ENCODE data around the gene NEUROD4. TPM values are rescaled to one million over a fixed set of nuclear protein-coding genes. Genes with fewer than 3 reads are reported as not detected.

The NEUROD4 gene
- total RNA-seq, 1 experiment from 2014 or later: not detected

- Histone ChIP-seq H3K79me2 (ENCODE audit: low read depth) (no peaks in the 10 kb centered on the region), H3K9me3 (ENCODE audit: insufficient read depth, low read depth) (no peaks in the 10 kb centered on the region), H4K20me1 (ENCODE audit: insufficient read depth) (no peaks in the 10 kb centered on the region), H3K4me3 (no peak overlapping the region), H3K4me1 (replicated peaks; ENCODE audit: insufficient read depth) (no peaks in the 10 kb centered on the region), H3F3A (ENCODE audit: insufficient read depth, low read depth) (no peaks in the 10 kb centered on the region), H3K4me2 (no peak overlapping the region), H3K27ac (no peak overlapping the region), H3K36me3 (ENCODE audit: low read depth) (no peaks in the 10 kb centered on the region), H3K9me2 (ENCODE audit: insufficient read depth) (no peaks in the 10 kb centered on the region), H2AFZ (no peak overlapping the region), H3K27me3 (ENCODE audit: insufficient read depth, low read depth) (peaks cover 52% of the 10 kb centered on the region)
- CTCF ChIA-PET: no interaction called here
- no peak for TF ChIP-seq EZH2 (IDR thresholded peaks at IDR 0.05; ENCODE audit: low read depth)
- intact Hi-C loops (cut with micrococcal nuclease; ENCODE audit: unreplicated experiment): no loop called here
- POLR2A ChIA-PET (ENCODE audit: unreplicated experiment): no interaction called here
- DNase-seq: no peak
- no TSS peak for BruUV-seq (replicated peaks)
These were observed 14.4 kb downstream of the NEUROD4 start for GRCh38 chr12:55034218-55034617.

- Histone ChIP-seq H3K4me1 (replicated peaks; ENCODE audit: insufficient read depth) (no peaks in the 10 kb centered on the region), H2AFZ (no peak overlapping the region), H3K4me3 (no peak overlapping the region), H3K79me2 (ENCODE audit: low read depth) (no peaks in the 10 kb centered on the region), H3F3A (ENCODE audit: insufficient read depth, low read depth) (no peaks in the 10 kb centered on the region), H3K27me3 (ENCODE audit: insufficient read depth, low read depth) (peaks cover 68% of the 10 kb centered on the region), H3K27ac (no peak overlapping the region), H3K36me3 (ENCODE audit: low read depth) (no peaks in the 10 kb centered on the region), H3K4me2 (no peak overlapping the region), H3K9me2 (ENCODE audit: insufficient read depth) (no peaks in the 10 kb centered on the region), H4K20me1 (ENCODE audit: insufficient read depth) (no peaks in the 10 kb centered on the region), H3K9me3 (ENCODE audit: insufficient read depth, low read depth) (no peaks in the 10 kb centered on the region)
- intact Hi-C loops (cut with micrococcal nuclease; ENCODE audit: unreplicated experiment): no loop called here
- ChIA-PET POLR2A (ENCODE audit: unreplicated experiment) (no interaction called here), CTCF (no interaction called here)
- no TSS peak for BruUV-seq (replicated peaks)
- TF ChIP-seq EZH2 (IDR thresholded peaks at IDR 0.05; ENCODE audit: low read depth) (no peak), CTCF (conservative IDR thresholded peaks at IDR 0.05) (no peak)
- DNase-seq: no peak
These were observed 16.7 kb downstream of the NEUROD4 start for GRCh38 chr12:55036326-55037115.

DNA sequence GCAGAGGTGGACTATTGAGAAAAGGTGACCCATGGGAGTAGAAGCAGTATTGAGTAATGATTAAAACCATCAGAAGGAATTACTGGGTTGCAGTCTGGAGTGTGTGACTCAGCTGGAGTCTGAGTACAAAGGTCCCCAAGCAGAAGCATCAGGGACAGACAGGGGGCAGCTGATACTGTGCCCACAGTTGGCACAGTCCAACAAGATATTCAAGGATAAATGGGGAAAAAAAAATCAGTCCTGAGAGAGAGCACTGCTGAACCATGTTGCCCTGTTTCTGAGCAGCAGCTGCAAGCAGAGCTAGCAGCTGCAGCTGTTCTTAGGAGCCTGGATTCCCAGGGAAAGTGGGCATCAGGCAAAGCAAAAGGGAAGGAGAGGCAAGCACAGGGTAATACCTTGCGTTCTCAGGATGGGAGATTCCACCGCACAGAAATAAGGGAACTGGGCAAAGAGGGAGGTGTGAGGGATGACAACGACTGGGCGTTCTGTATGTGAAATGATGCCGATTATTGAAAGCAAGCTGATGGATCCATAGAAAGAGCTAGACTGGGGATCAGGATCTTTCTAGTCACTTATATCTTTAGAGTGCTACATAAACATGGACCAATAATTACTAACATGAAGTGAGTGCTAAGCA, 17.7 kb downstream of the NEUROD4 start:
- H2AFZ ChIP-seq: no peak overlapping the region

More for the DNA sequence above, 17.7 kb downstream of the NEUROD4 start:
- H3K9me2 ChIP-seq (ENCODE audit: insufficient read depth): no peaks in the 10 kb centered on the region
- TF ChIP-seq EZH2 (IDR thresholded peaks at IDR 0.05; ENCODE audit: low read depth) (no peak), CTCF (conservative IDR thresholded peaks at IDR 0.05) (no peak)
- DNase-seq: no peak
- H3K4me3 ChIP-seq: no peak overlapping the region
- H3K9me3 ChIP-seq (ENCODE audit: insufficient read depth, low read depth): no peaks in the 10 kb centered on the region
- H3K4me2 ChIP-seq: no peak overlapping the region
- no peaks in the 10 kb centered on the region for H3K4me1 ChIP-seq (replicated peaks; ENCODE audit: insufficient read depth)
- CTCF ChIA-PET: no interaction called here
- H3K27me3 ChIP-seq (ENCODE audit: insufficient read depth, low read depth): peaks cover 75% of the 10 kb centered on the region
- POLR2A ChIA-PET (ENCODE audit: unreplicated experiment): no interaction called here
- intact Hi-C loops (cut with micrococcal nuclease; ENCODE audit: unreplicated experiment): no loop called here
- H3K36me3 ChIP-seq (ENCODE audit: low read depth): no peaks in the 10 kb centered on the region
- H3K79me2 ChIP-seq (ENCODE audit: low read depth): no peaks in the 10 kb centered on the region
- H3K27ac ChIP-seq: no peak overlapping the region
- no peaks in the 10 kb centered on the region for H4K20me1 ChIP-seq (ENCODE audit: insufficient read depth)
- no TSS peak for BruUV-seq (replicated peaks)
- H3F3A ChIP-seq (ENCODE audit: insufficient read depth, low read depth): no peaks in the 10 kb centered on the region
